ENCODE results near the gene JMJD4.

Gene JMJD4

DNA sequence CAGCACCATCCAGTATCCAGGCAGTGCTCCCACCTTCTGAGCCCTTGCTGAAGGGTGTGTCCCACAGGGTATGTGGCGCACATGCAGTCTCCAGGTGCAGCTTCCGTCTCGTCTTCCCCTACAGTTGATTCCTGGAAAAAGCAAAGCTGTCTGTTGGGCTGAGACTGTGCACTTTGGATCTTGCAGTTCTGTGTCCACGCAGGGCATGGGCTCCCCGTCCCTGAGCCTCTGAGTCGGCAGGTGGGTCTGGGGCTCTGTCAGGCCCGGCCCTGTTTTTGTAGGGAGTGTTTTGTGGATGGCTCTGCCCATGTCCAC, 33.0 kb upstream of the JMJD4 start:
- no peak for DNase-seq

DNA sequence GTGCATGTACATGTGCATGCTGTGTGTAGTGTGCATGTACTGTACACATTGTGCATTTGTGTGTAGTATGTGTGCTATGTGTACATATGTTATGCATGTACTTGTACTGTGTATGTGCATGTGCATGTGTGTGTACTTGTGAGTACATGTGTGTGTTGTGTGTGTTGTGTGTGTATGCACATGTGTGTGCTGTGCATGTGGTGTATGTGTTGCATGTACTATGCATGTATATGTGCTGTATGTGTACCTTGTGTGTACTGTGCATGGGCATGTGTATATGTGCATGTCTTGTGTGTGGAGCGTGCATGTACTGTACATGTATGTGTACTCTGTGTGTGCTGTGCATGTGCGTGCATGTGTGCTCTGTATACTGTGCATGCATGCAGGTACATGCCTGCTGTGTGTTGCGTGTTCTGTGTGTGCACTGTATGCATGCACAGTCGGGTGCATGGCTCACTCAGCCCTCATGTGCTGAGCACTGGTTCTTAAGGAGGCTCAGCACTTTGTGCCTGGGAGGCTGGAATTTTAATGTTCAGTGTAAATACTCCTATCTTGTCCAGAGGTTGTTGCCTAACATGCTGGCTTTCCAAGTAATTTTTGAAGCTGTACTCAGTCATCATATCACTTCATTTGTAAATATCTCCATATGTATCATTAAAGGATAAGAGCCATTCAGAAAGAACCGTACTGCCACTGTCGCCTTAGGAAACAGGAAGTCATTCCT, 32.5 kb upstream of the JMJD4 start:
- DNase-seq: no peak

DNA sequence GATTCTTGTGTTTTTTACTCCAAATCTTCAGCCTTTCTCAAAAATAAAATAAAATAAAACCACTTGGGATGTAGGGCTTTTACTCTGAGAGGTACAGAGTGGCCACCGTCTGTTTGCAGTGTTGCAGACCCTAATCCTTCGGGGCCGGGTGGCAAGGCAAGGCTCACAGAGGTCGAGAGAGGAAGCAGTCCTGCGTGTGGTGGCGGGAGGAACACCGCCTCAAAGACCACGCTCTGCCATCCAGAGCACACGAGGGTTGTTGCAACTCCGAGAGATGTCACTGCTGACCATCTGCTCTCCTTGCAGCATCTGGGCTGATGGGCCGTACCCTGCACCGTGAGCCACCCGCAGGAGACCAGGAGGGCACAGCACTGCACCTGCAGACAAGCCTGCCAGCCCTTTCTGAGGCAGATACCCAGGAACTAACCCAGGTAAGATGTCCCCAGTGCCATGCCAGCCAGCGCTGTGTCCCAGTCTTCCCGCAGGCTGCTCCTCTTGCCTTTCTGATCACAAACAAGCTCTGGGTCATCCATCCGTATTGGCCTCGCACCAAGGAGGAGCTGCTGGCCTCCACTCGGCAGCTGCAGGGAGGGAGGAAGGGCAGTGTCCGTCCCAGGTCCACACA, 31.7 kb upstream of the JMJD4 start:
- DNase-seq: no peak

DNA sequence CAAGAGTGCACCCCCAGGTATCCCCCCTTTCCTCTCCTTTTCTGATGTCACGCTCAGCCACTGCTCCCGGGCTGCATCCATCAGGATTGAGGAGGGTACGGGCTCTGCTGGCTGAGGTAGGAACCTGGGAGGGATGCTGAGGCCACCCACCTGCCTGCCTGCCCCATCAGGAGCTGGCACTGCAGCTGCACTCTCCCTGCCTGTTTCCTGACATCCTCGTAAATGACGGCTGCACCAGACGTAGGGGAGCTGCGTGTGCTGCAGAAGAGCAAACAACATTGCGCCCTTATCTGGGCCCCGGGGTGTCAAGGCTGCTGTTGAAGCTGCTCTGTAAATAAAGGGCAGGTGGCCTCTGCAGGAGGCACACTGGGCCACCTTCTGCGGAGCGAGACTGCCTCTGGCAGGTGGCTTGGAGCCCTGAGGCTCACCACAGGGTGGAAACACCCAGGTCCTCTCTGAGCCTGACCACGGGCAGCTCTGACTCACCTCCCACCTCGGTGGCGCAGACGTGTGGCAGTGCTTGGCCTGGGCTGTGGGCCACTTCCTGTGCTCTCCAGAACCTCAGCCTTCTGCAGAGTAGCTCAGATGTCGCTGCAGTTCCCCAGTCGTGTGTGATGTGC, 31.0 kb upstream of the JMJD4 start:
- peak; percentile 52 for DNase-seq

DNA sequence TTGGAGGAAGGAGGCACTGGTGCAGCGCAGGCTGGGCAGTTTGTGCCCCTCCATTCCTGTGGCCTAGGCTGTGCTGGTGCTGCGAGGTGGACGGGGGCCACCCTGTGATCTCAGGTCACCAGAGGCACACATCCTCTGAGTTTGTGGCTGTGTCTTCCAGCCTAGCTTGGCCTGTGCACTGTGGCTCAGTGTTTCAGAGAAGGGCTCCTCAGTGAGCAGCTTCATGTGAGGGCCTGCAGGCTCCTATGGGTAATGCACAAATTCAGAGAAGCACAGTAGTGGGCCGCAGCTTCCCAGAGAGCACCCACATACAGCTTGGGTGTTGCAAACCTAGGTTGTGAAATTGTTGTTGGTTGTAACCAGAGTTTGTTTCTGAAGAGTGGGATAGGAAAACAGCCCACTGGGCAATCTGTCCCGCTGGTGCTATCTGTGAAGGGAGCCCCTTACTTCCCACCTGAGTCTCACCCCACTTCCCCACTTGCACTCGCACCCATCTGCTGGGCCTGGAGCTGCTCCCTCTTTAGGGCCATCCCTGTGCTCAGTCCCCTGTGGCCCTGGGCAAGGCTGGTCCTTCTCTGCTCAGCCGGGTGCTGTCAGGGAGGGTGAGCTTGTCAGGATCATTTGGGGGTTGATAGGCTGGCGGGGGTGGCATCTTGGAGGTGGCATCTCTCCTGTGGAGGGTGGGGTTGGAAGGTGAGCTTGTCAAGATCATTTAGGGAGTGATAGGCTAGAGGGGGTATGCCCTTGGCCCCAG, 30.3 kb upstream of the JMJD4 start:
- no peak for DNase-seq

DNA sequence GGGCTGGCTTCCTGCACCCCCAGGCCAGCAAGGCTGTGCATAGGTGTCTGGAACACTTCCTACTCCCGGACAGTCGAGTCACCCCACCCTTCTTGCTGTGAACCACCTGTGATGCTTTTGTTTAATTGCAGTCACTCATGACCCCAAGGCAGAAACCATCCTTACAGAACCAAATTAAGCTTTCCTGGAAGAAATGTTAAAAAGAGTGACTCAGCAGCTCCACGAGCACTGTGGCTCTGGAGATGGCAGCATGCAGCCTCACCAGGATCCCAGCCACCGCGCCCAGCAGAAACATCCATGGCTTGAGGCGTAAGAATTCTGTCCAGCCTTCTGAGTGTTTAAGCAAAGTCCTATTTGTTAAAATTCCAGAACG, 28.9 kb upstream of the JMJD4 start:
- DNase-seq: no peak

DNA sequence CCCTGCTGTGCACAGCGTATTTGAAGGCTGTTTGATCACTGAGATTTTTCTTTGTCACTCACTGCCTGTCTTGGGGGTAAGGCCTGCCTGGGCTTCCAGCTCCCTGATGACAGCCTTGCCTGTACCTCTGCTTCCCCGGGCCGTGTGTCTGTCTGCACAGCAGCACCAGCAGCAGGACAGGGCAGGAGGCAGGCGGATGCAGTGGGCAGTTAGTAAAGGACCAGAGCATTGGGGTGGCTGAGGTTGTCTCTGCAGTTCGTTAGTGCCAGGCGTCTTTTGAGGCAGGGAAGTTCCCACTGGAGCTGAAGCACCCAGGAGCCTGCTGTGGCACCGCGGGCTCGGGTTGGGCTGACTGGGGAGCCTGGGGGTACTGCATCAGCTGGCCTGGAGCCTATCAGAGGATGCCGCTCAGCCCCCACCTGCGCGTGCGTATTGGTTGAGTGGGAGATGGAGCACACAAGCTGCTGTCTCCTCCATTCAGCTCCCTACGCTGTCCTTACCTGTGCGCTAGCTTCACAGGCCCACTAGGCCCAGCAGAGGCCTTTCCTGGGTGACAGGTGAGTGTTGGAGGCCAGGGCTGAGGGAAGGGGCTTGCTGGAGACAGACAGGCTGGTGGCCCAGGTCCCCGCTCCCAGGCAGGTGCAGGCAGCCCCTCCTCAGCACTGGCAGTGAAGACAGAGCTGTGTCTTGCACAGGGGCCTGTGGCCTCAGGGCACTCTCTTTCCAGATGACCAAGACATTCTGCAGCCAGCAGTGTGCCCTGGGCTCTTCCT, 28.3 kb upstream of the JMJD4 start:
- no peak for DNase-seq

DNA sequence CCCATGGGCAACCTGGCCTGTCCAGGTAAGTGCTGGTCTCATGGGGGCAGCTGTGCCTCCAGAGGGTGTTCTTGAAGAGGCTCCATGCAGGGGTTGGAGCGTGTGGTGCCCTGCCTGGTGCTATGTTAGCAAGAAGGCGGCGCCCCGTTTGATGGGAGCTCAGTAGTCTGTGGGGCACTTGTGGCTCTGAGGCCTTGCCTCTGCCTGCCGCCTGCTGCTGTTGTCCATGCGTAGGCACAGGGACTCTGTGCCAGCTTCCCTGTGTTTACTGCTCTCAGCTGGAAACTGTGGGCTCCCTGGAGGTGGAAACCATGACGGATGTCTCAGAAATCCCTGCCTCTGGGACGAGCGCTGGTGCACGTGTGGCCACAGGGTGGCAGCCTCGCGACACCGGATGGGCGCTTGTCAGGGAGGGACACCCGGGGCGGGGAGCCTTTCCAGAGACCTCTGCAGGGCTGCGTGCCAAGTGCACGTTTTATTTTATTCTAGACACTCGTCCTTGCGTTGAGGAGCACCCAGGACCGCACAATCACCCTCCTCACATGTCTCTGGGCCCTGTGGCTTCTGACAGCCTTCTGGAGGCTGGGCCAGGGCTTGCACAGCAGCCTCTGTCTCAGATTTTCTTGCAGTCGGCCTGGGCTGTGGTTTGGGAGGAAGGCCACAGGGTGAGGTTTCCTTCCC, 27.3 kb upstream of the JMJD4 start:
- DNase-seq: peak; percentile 83

DNA sequence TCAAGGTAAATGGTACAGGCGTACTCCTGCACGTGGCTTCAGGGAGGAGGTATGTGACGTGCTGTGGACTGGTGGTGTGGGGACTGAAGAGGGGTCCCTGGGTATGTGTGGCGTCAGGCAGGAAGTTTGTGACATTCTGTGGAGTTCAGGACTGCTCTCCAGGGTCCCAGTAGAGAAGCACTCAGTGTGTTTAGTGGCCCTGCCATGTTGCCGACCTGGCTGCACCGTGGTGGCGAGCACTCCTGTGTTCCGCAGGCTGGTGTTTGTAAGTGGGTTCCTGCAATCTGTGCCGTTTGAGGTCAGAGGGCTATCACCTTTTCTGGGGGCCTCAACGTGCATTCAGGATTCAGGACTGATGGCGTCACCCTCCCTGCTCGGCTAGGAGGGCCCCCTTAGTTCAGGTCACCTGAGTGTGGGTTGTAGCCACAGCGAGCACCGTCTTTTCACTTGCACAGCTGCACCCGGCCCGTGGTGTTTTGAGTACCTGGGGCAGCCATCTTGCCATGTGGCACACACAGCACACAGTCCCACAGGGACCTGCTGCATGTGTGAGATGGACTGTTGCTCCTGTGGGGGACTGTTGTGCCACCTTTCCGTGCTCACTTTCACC, 26.6 kb upstream of the JMJD4 start:
- DNase-seq: no peak

DNA sequence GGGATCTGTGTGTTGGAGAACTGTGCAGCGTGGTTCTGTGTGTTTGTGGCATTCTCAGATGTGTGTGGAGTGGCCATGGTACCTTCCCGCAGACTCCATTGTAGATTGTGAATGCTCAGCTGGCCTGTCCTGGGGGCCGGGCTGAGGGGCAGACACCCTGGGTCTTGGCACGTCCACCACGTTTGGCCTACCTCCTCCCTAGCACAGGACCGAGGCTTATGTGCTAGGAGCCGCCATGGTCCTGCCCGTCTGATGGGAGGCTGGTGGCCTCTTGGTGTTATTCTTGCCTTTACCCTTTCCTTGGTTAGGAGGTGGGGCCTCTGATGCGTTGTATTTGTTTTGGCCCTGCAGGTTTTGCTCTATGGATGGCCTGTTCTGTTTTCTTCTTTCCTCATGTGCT, 25.3 kb upstream of the JMJD4 start:
- DNase-seq: no peak

DNA sequence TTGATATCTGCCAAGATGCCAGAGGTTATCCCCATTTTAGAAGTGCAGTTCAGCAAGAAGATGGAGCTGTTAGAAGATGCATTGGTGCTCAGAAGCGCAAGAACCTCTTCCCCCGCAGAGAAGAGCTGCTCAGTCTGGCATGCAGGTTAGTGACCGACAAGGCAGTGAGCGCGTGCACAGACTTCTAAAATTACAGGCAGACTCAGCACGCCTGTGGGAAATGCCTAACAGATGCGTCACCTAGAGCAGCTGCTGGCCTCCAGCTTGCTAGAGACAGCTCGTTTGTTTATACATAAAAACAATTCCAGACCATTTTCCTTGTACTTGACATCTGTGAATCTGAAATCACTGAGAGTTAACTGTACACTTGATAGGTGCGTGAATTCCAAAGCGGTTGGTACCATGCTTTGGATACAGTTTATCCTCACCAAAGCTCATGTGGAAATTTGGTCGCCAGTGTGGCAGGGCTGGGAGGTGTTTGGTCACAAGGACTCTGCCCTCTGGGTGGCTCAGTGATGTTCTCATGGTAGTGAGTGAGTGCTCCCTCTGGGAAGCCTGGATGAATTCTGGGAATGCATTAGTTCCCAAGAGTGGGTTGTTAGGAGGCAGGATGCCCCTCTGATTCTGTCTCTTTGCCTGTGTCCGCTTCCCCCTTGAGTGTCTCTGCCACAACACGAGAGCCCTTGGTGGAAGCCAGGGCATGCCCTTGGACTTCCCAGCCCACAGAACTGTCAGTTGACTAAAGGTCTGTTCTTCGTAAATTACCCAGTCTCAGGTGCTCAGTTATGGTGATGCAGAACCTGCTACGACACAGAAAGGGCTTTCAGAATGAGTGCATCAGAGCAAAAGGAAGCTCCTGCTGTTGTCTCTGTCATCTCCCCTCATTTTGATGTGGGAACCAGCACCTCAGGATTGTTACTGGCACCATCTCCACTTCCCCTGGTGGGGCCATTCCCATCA, 24.5 kb upstream of the JMJD4 start:
- DNase-seq: no peak

DNA sequence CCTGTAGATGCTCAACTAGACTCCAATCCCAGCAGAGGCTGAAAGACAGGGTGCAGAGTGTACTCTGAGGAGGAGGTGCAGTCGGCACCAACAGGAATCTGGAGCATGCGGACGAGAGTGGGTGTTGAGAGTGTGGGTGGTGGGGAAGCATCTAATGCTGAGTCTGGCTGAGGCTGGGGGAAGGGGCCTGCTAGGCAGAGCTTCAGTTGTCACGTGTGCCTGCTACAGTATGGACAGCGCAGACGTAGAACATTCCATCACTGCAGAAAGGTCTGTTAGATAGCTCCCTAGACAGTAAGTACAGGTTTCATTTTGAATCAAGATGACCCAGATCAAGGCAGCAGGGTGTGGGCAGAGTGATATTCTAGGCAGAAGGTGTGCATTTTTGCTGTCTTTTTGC, 23.3 kb upstream of the JMJD4 start:
- no peak for DNase-seq

DNA sequence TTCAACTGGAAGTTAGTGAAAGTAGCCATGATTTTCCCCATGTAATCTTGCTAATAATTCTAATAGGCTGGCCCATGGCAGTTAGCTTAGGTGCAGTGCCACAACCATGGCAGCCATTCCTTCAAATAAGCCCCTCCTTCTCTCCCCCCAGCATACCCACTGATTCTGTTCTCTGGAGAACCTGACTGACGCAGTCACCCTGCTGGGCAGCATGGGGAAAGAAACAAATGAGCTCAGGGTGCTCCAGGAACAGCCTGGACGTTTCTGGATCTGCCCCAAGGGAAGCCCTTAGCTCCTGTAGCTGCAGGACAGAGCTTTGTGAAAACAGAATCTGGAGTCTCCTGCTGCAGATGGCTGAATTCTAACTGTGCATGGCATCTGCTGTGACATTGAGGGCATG, 22.7 kb upstream of the JMJD4 start:
- DNase-seq: no peak

DNA sequence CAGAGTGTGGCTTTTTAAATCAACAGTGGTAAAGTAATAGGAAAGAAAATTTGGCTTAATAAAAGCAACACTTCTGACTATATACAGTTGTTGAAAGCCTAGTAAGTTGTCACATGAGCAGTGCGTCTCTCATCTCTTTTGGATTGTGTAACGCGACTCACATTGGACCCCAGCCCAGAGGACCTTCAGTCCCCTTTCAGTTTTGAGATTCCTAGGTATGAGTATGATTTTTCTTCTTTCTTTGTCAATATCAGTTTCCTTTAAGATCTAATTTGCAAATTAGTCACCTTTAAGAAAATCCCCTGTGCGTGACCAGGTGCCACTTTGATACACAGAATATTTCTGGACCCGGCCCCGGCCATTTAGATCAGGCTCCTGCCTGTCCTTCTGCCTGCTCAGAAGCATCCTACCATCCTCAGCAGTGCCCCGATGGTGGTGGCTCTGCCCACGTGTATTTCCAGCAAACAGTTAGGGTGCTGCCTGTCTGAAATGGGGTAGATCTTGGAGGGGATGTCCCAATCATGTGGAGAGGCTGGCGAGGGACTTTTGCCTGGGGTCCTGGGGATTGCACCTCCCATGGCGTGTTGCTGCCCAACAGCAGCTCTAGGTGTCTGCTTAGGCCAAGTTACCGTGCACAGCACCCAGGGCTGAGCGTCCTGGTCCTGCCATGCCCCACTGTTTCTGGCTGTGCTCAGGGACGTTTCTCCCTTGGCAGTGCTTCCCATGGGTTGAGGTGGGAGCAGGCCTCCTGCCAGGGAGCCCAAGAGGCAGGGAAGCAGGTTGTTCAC, 21.3 kb upstream of the JMJD4 start:
- DNase-seq: no peak

DNA sequence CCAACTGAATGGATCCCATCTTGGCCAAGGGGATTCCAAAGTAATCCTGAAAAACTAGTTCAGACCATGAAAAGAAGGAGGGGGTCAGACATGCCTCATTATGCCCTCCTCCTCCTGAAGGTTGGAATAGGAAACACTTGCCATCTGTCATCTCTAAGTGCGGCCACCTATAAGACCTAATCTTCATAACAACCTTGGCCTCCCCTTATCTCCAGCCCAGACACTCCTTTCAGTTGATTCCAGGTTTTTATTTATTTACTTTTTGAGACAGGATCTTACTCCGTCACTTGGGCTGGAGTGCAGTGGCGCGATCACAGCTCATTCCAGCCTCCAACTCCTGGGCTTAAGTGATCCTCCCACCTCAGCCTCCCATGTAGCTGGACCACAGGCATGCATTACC, 19.9 kb upstream of the JMJD4 start:
- no peak for DNase-seq

DNA sequence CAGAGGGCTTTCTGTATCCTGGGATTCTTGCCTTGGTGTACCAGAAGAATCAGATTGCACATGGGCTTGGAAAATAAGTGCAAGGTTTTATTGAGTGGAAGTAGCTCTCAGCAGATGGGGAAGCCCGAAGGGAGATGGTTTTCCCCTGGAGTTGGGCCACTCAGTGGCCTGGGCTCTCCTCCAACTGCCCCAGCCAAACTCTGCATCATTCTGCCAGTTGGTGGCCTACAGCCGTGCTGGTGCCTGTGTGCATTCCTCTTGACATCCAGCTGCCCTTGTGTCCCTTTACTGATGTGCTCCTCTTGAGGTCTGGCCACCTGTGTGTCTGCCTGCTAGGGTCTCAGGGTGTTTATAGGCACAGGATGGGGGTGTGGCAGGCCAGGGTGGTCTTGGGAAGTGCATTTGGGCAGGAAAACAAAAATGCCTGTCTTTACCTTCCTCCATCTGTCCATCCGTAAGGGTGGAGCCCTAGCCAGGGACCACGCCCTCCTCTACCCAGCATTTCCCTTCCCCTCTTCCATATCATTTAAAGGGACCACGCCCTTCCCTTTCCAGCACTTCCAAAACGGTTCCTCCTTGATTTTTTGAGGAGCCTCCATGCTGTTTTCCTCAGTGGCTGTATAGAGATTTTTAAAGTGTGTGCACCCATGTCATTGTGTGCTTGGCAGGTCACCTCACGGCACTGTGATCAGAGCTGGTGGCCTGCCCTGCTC, 19.1 kb upstream of the JMJD4 start:
- no peak for DNase-seq

DNA sequence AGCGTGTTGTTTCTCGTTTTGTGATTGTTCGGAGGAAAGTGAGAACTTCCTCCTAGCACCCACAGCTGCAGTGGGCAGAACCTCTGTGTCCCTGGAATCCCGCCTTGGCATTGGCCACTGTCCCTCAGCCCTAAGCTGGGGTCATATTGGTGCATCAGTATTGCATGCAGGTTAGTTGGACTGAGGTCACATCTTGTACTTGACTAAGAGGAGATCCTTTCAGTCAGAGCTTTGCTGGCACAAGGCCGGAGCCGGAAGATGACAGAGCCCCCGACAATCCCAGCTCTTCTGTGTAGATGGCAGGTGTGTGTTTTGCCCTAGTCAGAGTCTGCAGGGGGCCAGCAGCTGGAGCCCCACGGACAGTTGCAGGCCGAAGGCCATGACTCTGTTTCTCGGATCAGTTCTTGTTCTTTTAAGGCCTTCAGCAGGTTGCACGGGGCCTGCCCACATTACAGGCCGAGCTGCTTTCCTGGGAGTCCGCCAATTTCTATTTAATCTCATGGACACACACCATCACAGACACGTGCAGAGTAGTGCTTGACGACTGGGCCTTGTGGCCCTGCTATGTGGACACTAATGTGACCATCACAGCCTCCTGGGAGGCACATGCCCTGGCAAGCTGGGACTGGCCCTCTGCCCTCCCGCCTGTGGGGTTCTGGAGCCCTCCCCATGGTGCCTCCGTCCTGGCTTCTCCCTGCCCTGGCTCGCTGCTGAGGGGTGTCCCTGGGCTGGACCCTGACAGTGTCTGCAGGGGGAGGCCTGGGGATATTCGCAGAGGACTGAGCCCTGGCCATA, 15.0 kb upstream of the JMJD4 start:
- no peak for DNase-seq

DNA sequence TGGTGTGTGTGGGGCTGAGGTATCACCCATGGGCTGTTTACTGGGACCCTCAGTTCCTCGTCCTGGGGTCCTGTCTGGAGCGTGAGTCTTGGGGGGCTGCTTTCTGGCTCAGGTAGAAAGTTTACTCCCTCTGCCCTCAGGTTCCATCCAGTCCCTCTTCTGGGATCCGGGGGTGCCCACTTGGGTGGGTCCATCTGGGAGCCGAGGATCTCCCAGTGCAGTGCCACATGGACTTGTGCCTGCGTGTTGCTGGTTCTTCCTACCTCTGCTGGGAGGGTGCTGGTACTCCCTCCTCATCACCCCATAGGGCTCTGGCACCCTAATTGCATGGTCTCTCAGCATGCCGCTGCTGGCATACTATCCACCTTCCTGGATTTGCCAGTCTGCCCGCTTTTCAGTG, 14.1 kb upstream of the JMJD4 start:
- DNase-seq: no peak

All from stimulated activated naive CD4-positive, alpha-beta T cell treated with Interleukin-2 at 50 U/mL for 16 hours (primary cell).